TTC549 (cell line): ENCODE results near the gene THUMPD2.

ENCODE experiments used
- FAIRE-seq: peaks from 2 replicates; lab custom pipeline; 2012; peaks lifted over from hg19 to GRCh38; lab: Jason Lieb, UNC

Gene THUMPD2

DNA sequence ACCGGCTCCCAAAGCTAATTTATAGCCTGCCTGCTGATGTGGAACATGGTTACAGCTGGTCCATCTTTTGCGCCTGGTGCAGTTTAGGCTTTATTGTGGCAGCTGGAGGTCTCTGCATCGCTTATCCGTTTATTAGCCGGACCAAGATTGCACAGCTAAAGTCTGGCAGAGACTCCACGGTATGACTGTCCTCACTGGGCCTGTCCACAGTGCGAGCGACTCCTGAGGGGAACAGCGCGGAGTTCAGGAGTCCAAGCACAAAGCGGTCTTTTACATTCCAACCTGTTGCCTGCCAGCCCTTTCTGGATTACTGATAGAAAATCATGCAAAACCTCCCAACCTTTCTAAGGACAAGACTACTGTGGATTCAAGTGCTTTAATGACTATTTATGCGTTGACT lies 62.0 kb downstream of the THUMPD2 start:
- FAIRE-seq, result no peak

- no peak for FAIRE-seq
Measured at GRCh38 chr2:39715822-39716221, 63.2 kb downstream of the THUMPD2 start.

DNA sequence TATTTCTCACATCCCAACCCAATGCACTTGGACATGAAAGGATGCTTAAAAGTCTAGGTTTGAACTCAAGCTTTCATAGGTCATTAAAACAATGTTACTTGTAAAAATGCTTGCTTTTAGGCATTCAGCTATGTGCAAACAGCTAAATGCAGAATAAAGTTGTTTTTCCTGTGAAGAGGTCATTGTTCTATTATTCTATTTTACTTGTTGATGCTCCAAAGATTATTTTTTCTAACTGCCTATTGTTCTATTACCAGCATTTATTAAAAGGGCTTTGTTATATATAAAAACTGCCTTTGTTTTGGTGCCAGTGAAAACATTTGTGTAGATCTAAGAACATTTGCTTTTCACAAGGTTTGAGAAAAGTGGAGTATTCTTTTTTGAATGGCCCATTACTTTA lies 64.0 kb downstream of the THUMPD2 start:
- peak; percentile 92 for FAIRE-seq

GRCh38 chr2:39712953-39713352 lies 66.1 kb downstream of the THUMPD2 start:
- FAIRE-seq, result no peak

DNA sequence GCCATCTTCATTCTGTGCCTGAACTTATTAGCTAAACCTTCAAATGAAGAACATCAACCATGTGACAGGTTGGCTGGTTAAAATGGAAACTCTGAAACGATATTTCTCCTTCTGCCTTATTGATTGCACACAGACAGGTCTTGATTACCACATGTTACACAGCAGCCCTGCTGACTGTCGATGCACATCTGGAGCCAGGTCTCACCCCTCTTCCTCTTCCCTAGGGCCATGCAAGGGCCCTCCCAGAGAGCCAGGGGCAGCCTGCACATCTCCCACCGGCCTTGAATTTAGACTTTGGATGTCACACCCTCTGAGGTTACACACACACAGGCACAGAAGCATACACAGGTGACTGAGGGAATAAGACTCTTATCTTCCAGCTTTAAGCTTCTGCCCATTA lies 68.3 kb downstream of the THUMPD2 start:
- FAIRE-seq, result no peak

- no peak for FAIRE-seq
Measured at GRCh38 chr2:39708003-39708402, 71.1 kb downstream of the THUMPD2 start.

- FAIRE-seq, result no peak
Measured at GRCh38 chr2:39706945-39707344, 72.1 kb downstream of the THUMPD2 start.

DNA sequence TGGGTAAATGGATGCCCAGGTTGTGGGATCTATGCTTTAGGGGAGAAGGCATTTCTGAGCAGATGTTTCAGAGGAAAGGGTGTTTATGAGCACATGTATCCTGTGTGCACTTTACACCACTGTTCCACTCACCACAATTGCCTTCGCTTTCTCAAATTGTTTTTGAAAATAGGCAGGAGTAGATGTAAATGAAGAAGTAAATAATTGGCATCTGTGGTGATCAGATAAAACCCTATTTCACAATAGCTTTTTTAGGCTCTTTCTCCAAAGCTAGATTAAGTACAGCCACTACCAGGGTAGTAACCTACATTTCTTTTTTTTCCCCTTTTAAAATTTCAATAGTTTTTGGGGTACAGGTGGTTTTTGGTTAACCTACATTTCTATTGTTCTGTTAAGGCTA lies 72.7 kb downstream of the THUMPD2 start:
- no peak for FAIRE-seq

- no peak for FAIRE-seq
Measured at GRCh38 chr2:39705638-39706037, 73.4 kb downstream of the THUMPD2 start.

DNA sequence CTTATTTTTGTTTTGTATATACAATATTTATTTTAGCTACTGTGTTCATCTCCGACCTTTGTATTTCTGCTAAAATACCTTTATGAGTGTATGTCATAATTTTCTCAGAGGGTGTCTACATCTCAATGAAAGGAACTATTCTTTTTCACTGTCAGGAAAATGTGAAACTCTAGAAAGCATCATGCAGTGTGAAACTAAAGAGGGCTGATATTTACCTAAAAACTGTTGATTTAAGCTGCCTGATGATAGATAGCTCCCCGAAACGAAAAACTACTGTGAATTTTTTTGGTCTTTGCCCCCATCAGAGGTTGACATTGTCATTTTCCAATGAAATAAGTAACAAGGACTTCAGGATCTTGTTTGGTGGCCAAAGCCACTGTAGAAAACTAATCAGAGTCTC lies 74.5 kb downstream of the THUMPD2 start:
- no peak for FAIRE-seq

DNA sequence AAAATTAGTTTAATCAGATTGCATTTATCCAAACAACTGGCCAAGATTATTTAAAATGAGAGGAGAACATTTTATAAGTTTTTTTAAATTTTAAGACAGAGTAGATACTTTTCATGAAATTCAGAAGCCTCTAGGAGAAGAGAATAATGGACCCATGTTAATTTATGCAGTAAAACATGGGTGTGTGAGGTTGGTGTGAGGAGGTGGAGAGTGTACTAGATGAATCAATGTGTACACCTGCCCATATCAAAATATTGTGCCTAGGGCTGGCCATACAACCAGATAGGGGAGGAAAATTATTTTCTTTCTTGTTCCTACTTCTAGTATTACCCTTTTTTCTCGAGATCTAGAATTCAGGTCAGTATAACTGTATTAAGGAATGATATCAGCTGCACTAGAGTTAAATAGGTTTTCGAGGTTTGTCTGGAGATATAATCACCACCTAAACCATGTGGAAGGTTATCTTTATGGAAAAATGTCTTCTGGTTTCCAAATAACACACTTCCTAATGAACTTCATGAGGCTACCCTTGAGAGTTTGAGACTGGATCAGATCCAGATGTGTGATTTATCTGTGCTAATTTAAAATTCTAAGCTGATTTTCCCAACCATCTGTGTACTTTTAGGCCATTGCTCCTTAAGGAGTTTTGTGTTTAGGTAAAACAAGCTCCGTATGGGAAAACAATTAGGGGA lies 75.7 kb downstream of the THUMPD2 start:
- no peak for FAIRE-seq

GRCh38 chr2:39701137-39701536 lies 77.9 kb downstream of the THUMPD2 start:
- peak; percentile 38 for FAIRE-seq

- no peak for FAIRE-seq
Measured at GRCh38 chr2:39697454-39697853, 81.6 kb downstream of the THUMPD2 start.

DNA sequence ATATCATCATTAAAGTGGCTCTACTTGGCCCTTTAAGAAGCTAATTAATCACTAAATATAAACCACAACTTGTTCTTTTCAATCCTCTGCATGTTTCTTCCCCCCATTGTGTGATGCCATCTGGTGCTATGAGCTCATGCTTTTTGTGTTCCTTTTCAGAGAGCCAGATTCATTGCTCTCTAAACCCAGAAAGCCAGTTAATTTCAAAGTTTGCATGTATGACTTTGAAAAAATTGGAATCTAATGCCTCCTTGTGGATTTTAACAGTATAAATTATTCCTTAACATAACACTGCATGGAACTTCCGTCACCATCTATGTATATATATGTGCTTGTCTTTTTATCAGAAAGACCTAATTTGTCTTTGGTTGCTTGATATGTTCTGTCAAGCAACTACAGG lies 82.2 kb downstream of the THUMPD2 start:
- no peak for FAIRE-seq

DNA sequence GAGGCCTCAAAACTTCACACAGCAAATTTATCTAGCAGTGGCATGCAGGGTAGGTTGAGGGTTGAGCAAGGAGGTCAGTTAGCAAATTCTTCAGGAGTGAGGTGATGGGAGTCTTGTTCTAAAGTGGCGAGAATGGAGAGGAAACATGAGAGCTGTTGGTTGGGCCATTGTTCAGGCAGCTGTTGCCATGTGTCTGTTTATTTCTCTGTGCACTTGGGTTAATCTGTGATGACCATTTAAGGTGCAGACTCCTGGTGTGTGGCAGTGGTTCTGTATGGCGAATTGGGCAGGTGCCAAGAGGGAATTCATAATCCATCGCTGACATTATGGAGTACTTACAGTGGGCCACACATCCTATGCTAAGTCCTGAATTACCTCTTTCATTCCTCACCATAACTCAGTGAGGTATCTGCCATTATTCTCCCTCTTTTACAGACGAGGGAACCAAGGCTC lies 82.9 kb downstream of the THUMPD2 start:
- FAIRE-seq, result no peak

- no peak for FAIRE-seq
Measured at GRCh38 chr2:39693245-39693644, 85.8 kb downstream of the THUMPD2 start.

DNA sequence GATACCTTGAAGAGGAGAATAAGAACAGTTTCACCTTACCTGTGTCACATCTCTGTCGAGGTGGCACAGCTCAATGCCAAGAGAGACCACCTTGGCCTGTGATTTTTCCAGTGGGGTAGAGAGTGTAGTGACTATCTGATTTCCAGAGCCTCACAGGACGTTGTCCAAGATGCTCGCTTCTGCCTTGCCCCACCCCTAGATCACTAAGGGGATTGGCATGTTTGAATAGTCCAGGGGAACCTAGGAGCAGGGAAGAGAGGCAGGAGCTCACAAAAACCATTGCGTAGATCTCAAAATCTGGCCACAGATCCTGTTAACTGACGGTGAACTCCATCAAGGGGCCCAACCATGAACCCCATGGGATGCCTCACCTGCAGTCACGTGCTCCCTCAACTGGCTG lies 89.2 kb downstream of the THUMPD2 start:
- FAIRE-seq, result no peak

GRCh38 chr2:39689272-39689841 lies 89.7 kb downstream of the THUMPD2 start:
- no peak for FAIRE-seq

DNA sequence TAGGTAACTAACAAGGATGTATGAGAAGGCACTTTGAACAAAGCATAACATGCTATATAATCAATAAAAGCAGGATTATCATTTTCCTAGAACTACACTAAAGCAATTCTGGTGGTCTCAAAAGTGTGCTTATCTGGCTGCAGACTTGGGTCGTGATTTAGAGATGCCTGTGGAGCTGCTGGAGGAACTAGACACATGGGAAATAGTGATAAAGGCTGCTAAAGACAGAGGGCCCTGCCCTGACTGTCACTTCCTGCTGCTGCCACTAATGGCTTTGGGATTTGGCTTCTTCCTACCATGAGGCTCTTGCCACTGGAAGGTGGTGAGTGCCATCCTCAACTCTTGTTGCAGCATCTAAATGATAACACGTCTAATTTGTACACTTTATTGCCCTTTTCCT lies 90.9 kb downstream of the THUMPD2 start:
- no peak for FAIRE-seq

- FAIRE-seq, result no peak
Measured at GRCh38 chr2:39686456-39686855, 92.6 kb downstream of the THUMPD2 start.
